ENCODE measurements around the gene GRIK3.

Gene GRIK3

GRCh38 chr1:36990928-36991327 lies 43.4 kb downstream of the GRIK3 start:
- Histone ChIP-seq H3K9me3 (ENCODE audit: insufficient read depth, low read depth, low read length) (no peaks in the 10 kb centered on the region), H3K4me1 (ENCODE audit: insufficient read depth, low read length) (no peaks in the 10 kb centered on the region), H3K9ac (ENCODE audit: low read depth, low read length) (no peak overlapping the region), H3K4me3 (ENCODE audit: low read length) (no peak overlapping the region), H3K27me3 (ENCODE audit: insufficient read depth, low read length) (no peaks in the 10 kb centered on the region), H3K27ac (ENCODE audit: low read depth, low read length) (no peak overlapping the region), H3K36me3 (ENCODE audit: insufficient read depth, low read length) (no peaks in the 10 kb centered on the region)
- 71% methylated on average over 3 of the region's 3 CpGs for WGBS

- Histone ChIP-seq H3K9me3 (ENCODE audit: insufficient read depth, low read depth, low read length) (no peaks in the 10 kb centered on the region), H3K27ac (ENCODE audit: low read depth, low read length) (no peak overlapping the region), H3K4me1 (ENCODE audit: insufficient read depth, low read length) (no peaks in the 10 kb centered on the region), H3K27me3 (ENCODE audit: insufficient read depth, low read length) (no peaks in the 10 kb centered on the region), H3K36me3 (ENCODE audit: insufficient read depth, low read length) (no peaks in the 10 kb centered on the region), H3K4me3 (ENCODE audit: low read length) (no peak overlapping the region), H3K9ac (ENCODE audit: low read depth, low read length) (no peak overlapping the region)
- WGBS: 93% methylated on average over 8 of the region's 8 CpGs
Measured at GRCh38 chr1:36989241-36989640, 45.1 kb downstream of the GRIK3 start.

GRCh38 chr1:36988741-36989193 lies 45.5 kb downstream of the GRIK3 start:
- Histone ChIP-seq H3K9me3 (ENCODE audit: insufficient read depth, low read depth, low read length) (no peaks in the 10 kb centered on the region), H3K9ac (ENCODE audit: low read depth, low read length) (no peak overlapping the region), H3K27me3 (ENCODE audit: insufficient read depth, low read length) (no peaks in the 10 kb centered on the region), H3K4me3 (ENCODE audit: low read length) (no peak overlapping the region), H3K36me3 (ENCODE audit: insufficient read depth, low read length) (no peaks in the 10 kb centered on the region), H3K27ac (ENCODE audit: low read depth, low read length) (no peak overlapping the region), H3K4me1 (ENCODE audit: insufficient read depth, low read length) (no peaks in the 10 kb centered on the region)
- 90% methylated on average over 12 of the region's 12 CpGs for WGBS

- no peak overlapping the region for H3K4me3 ChIP-seq (ENCODE audit: low read length)
- no peak overlapping the region for H3K9ac ChIP-seq (ENCODE audit: low read depth, low read length)
- no peak overlapping the region for H3K27ac ChIP-seq (ENCODE audit: low read depth, low read length)
- H3K36me3 ChIP-seq (ENCODE audit: insufficient read depth, low read length): no peaks in the 10 kb centered on the region
- H3K27me3 ChIP-seq (ENCODE audit: insufficient read depth, low read length): no peaks in the 10 kb centered on the region
- H3K9me3 ChIP-seq (ENCODE audit: insufficient read depth, low read depth, low read length): no peaks in the 10 kb centered on the region
- no peaks in the 10 kb centered on the region for H3K4me1 ChIP-seq (ENCODE audit: insufficient read depth, low read length)
- WGBS: 92% methylated on average over 10 of the region's 10 CpGs
Measured at GRCh38 chr1:36988321-36988720, 46.0 kb downstream of the GRIK3 start.

GRCh38 chr1:36987276-36987675 lies 47.0 kb downstream of the GRIK3 start:
- Histone ChIP-seq H3K27me3 (ENCODE audit: insufficient read depth, low read length) (no peaks in the 10 kb centered on the region), H3K9me3 (ENCODE audit: insufficient read depth, low read depth, low read length) (no peaks in the 10 kb centered on the region), H3K36me3 (ENCODE audit: insufficient read depth, low read length) (no peaks in the 10 kb centered on the region), H3K27ac (ENCODE audit: low read depth, low read length) (no peak overlapping the region), H3K4me3 (ENCODE audit: low read length) (no peak overlapping the region), H3K9ac (ENCODE audit: low read depth, low read length) (no peak overlapping the region), H3K4me1 (ENCODE audit: insufficient read depth, low read length) (peaks cover 3% of the 10 kb centered on the region; the same call in 1 of the 2 replicates)
- WGBS: 90% methylated on average over 2 of the region's 2 CpGs

GRCh38 chr1:36986241-36986985 lies 47.9 kb downstream of the GRIK3 start:
- Histone ChIP-seq H3K27ac (ENCODE audit: low read depth, low read length) (no peak overlapping the region), H3K9me3 (ENCODE audit: insufficient read depth, low read depth, low read length) (no peaks in the 10 kb centered on the region), H3K36me3 (ENCODE audit: insufficient read depth, low read length) (no peaks in the 10 kb centered on the region), H3K9ac (ENCODE audit: low read depth, low read length) (no peak overlapping the region), H3K27me3 (ENCODE audit: insufficient read depth, low read length) (no peaks in the 10 kb centered on the region), H3K4me3 (ENCODE audit: low read length) (no peak overlapping the region), H3K4me1 (ENCODE audit: insufficient read depth, low read length) (peaks cover 9% of the 10 kb centered on the region; the same call in 1 of the 2 replicates)
- 91% methylated on average over 6 of the region's 6 CpGs for WGBS

- H3K27me3 ChIP-seq (ENCODE audit: insufficient read depth, low read length): no peaks in the 10 kb centered on the region
- no peaks in the 10 kb centered on the region for H3K9me3 ChIP-seq (ENCODE audit: insufficient read depth, low read depth, low read length)
- 74% methylated on average over 9 of the region's 9 CpGs for WGBS
- H3K4me1 ChIP-seq (ENCODE audit: insufficient read depth, low read length): peaks cover 9% of the 10 kb centered on the region; the same call in 1 of the 2 replicates
- no peaks in the 10 kb centered on the region for H3K36me3 ChIP-seq (ENCODE audit: insufficient read depth, low read length)
- H3K9ac ChIP-seq (ENCODE audit: low read depth, low read length): no peak overlapping the region
- H3K4me3 ChIP-seq (ENCODE audit: low read length): no peak overlapping the region
- H3K27ac ChIP-seq (ENCODE audit: low read depth, low read length): no peak overlapping the region
Measured at GRCh38 chr1:36984675-36985074, 49.6 kb downstream of the GRIK3 start.

GRCh38 chr1:36984026-36984425 lies 50.3 kb downstream of the GRIK3 start:
- Histone ChIP-seq H3K27ac (ENCODE audit: low read depth, low read length) (no peak overlapping the region), H3K36me3 (ENCODE audit: insufficient read depth, low read length) (no peaks in the 10 kb centered on the region), H3K9ac (ENCODE audit: low read depth, low read length) (no peak overlapping the region), H3K9me3 (ENCODE audit: insufficient read depth, low read depth, low read length) (no peaks in the 10 kb centered on the region), H3K4me3 (ENCODE audit: low read length) (no peak overlapping the region), H3K27me3 (ENCODE audit: insufficient read depth, low read length) (no peaks in the 10 kb centered on the region), H3K4me1 (ENCODE audit: insufficient read depth, low read length) (peaks cover 9% of the 10 kb centered on the region; the same call in 1 of the 2 replicates)
- WGBS: 72% methylated on average over 6 of the region's 6 CpGs

GRCh38 chr1:36982709-36983108 lies 51.6 kb downstream of the GRIK3 start:
- WGBS: 63% methylated on average over 13 of the region's 13 CpGs
- H3K27me3 ChIP-seq (ENCODE audit: insufficient read depth, low read length): no peaks in the 10 kb centered on the region
- no peaks in the 10 kb centered on the region for H3K9me3 ChIP-seq (ENCODE audit: insufficient read depth, low read depth, low read length)
- H3K9ac ChIP-seq (ENCODE audit: low read depth, low read length): no peak overlapping the region
- H3K4me3 ChIP-seq (ENCODE audit: low read length): no peak overlapping the region
- peaks cover 9% of the 10 kb centered on the region; the same call in 1 of the 2 replicates for H3K4me1 ChIP-seq (ENCODE audit: insufficient read depth, low read length)
- no peak overlapping the region for H3K27ac ChIP-seq (ENCODE audit: low read depth, low read length)
- H3K36me3 ChIP-seq (ENCODE audit: insufficient read depth, low read length): no peaks in the 10 kb centered on the region

GRCh38 chr1:36981771-36982622 lies 52.3 kb downstream of the GRIK3 start:
- peaks cover 9% of the 10 kb centered on the region; the same call in 1 of the 2 replicates for H3K4me1 ChIP-seq (ENCODE audit: insufficient read depth, low read length)
- no peaks in the 10 kb centered on the region for H3K9me3 ChIP-seq (ENCODE audit: insufficient read depth, low read depth, low read length)
- no peaks in the 10 kb centered on the region for H3K27me3 ChIP-seq (ENCODE audit: insufficient read depth, low read length)
- no peak overlapping the region for H3K27ac ChIP-seq (ENCODE audit: low read depth, low read length)
- H3K9ac ChIP-seq (ENCODE audit: low read depth, low read length): no peak overlapping the region
- H3K4me3 ChIP-seq (ENCODE audit: low read length): no peak overlapping the region
- no peaks in the 10 kb centered on the region for H3K36me3 ChIP-seq (ENCODE audit: insufficient read depth, low read length)
- WGBS: 86% methylated on average over 18 of the region's 18 CpGs

- H3K9ac ChIP-seq (ENCODE audit: low read depth, low read length): no peak overlapping the region
- H3K4me3 ChIP-seq (ENCODE audit: low read length): no peak overlapping the region
- H3K27ac ChIP-seq (ENCODE audit: low read depth, low read length): no peak overlapping the region
- no peaks in the 10 kb centered on the region for H3K27me3 ChIP-seq (ENCODE audit: insufficient read depth, low read length)
- WGBS: 91% methylated on average over 2 of the region's 2 CpGs
- no peaks in the 10 kb centered on the region for H3K9me3 ChIP-seq (ENCODE audit: insufficient read depth, low read depth, low read length)
- H3K36me3 ChIP-seq (ENCODE audit: insufficient read depth, low read length): no peaks in the 10 kb centered on the region
- H3K4me1 ChIP-seq (ENCODE audit: insufficient read depth, low read length): peaks cover 9% of the 10 kb centered on the region; the same call in 1 of the 2 replicates
Measured at GRCh38 chr1:36981126-36981525, 53.2 kb downstream of the GRIK3 start.
